Body of pancreas (tissue), 4 donors: Measurements from ENCODE around the gene PBX1.

Experiments used
- CTCF ChIP-seq, 7 experiments: fragments of 450-650 bp in 4 of 7; fragments of 200-600 bp in 3 of 7; sonication (generic) in 3 of 7; IDR thresholded peaks; one replicate each; pipeline ENCODE4 v1.5.1; 2016 to 2019; ENCODE audit warnings: antibody characterized with exemption in 7 of 7
- POLR2A ChIP-seq, 3 donors: fragments of 450-650 bp; IDR thresholded peaks; one replicate each; pipeline ENCODE4 v1.6.1; 2016; ENCODE audit warnings: antibody characterized with exemption in 3 of 3, mild to moderate bottlenecking in 2 of 3

GRCh38 chr1:164702216-164702615, 143.2 kb downstream of the PBX1 start:
- TF ChIP-seq CTCF (IDR thresholded peaks at IDR 0.05) (no peak), POLR2A (IDR thresholded peaks at IDR 0.05) (no peak)
